Measurements from ENCODE around the gene DMD.

DNA sequence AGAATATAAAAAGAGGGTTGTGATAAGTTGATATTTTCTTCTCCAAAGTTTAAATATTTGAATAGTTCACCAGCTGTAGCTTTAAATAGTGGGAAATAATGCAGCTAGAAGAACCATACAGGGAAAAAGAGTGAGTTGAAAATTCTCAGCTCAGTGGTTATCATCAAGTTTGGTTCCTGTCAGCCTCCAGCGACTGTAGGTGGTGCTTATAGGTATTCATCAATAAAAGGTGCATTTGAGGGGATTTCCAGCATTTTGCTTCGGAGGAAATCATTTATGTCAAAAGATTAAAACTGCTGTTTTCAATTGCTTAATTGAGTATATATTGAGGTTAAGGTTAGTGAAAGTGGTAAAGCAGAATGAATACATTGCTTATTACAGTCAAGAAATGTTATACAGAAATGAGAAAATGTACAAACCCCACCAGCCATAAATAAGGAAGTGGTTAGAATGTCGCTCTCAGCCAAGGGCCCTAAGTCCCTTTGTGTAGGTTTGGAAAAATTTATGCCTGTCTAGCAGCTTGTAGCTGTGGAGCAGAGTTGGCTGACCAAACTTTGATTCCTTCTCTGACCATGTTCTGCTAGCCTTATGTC lies 1606.6 kb downstream of the DMD start:
- TF ChIP-seq, protein P1, sequence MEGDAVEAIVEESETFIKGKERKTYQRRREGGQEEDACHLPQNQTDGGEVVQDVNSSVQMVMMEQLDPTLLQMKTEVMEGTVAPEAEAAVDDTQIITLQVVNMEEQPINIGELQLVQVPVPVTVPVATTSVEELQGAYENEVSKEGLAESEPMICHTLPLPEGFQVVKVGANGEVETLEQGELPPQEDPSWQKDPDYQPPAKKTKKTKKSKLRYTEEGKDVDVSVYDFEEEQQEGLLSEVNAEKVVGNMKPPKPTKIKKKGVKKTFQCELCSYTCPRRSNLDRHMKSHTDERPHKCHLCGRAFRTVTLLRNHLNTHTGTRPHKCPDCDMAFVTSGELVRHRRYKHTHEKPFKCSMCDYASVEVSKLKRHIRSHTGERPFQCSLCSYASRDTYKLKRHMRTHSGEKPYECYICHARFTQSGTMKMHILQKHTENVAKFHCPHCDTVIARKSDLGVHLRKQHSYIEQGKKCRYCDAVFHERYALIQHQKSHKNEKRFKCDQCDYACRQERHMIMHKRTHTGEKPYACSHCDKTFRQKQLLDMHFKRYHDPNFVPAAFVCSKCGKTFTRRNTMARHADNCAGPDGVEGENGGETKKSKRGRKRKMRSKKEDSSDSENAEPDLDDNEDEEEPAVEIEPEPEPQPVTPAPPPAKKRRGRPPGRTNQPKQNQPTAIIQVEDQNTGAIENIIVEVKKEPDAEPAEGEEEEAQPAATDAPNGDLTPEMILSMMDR (IDR thresholded peaks at IDR 0.05): no peak
- TF ChIP-seq EZH2phosphoT487 (IDR thresholded peaks at IDR 0.05): no peak
- no peak for TF ChIP-seq EZH2 (IDR thresholded peaks at IDR 0.05)

Data from neural progenitor cell (in vitro differentiated cells).